A549 treated with ZK216348 at 1 μM for 4 hours (cell line): ENCODE measurements around the gene CFAP410. TPM values are rescaled to one million over a fixed set of nuclear protein-coding genes. Genes with fewer than 3 reads are reported as not detected.

ENCODE experiments used
- total RNA-seq: library from RNA; stranded (reverse); fragments of 200-300 nt; extraction: Qiagen RNA extraction; gene quantifications from 5 replicates; pipeline ENCODE4 v1.2.3, GENCODE V29; 2022; ENCODE audit warnings: low read depth

CFAP410 gene
- 4.2 to 10.9 TPM (median 8.3 TPM) in 5 replicates for total RNA-seq

DNA sequence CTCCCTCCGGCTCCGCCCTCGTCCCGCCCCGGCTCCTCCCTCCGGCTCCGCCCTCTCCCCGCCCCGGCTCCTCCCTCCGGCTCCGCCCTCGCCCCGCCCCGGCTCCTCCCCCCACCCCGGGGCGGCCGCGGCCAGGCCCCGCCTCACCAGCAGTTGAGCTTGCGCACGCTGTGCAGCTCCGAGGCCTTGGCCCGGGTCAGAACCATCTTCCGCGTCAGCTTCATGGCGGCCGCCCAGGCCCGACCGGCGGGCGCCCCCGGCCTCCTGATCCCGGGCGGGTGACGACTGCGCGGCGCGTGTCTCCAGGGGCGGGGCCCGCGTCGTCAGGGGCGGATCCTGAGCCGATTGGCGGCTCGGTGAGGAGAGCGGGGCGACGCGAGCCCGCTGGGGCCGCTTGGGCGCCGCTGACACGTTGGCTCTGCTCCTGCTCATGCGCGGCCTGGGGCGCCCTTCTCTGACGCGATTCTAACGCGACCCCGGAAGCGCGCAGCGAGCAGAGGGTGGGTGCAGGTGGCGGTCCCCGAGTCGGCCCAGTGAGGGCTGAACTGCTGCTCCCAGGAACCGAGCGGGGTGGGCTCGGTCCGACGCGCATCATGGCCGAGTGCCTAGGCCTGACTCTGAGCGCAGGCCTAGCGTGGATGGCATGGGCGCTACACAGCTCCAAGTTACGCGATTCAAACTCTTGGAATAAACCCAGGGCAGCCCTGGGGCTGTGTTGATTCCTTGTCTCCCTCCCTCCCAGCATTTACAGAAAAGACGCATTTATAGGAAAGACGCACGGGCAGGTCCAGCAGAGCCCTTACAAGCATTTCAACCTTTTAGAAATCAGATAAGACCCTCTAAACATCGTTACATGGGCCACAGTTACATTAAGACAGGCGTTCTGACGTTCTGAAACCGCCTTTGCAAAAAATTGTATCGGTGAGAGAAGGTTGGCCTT, at the start of gene CFAP410:
Gene CFAP410, minus strand, starts transcription at position 420 of the 940 bp plus-strand sequence. Its CDS starts 196 bp downstream, at position 224.

DNA sequence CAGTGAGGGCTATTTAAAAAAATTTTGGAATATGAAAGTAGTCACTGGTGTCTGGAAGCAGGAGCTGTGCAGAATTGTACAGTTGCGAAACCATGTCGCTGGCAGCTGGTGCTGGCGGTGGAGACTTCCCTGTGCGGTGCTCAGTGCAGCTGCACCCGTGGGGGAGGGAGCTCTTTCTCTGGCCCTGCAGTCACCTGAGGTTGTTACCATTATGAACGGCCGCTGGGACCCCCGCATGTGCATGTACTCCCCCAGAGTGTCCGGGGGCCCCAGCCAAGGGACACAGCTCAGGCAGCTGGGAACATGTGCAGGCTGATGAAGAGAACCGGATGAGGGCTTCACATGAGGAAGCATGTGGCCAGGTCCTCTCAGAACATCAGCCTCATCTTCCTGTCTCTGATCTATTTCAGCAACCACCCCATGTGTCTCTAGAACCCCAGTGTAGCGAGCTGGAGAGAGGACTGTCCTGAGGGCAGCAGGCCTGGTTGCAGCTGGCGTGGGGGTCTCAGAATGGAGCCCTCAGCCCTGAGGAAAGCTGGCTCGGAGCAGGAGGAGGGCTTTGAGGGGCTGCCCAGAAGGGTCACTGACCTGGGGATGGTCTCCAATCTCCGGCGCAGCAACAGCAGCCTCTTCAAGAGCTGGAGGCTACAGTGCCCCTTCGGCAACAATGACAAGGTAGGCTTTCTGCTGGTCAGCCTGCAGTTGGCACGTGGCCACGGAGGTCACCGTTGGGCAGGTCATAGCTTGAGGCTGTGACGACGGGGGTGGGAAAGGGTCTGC, 14.2 kb upstream of the CFAP410 start, which contains the start of gene TRPM2:
Gene TRPM2, plus strand, starts transcription at position 431 of the 780 bp plus-strand sequence. Its CDS starts 80 bp downstream, at position 511.

DNA sequence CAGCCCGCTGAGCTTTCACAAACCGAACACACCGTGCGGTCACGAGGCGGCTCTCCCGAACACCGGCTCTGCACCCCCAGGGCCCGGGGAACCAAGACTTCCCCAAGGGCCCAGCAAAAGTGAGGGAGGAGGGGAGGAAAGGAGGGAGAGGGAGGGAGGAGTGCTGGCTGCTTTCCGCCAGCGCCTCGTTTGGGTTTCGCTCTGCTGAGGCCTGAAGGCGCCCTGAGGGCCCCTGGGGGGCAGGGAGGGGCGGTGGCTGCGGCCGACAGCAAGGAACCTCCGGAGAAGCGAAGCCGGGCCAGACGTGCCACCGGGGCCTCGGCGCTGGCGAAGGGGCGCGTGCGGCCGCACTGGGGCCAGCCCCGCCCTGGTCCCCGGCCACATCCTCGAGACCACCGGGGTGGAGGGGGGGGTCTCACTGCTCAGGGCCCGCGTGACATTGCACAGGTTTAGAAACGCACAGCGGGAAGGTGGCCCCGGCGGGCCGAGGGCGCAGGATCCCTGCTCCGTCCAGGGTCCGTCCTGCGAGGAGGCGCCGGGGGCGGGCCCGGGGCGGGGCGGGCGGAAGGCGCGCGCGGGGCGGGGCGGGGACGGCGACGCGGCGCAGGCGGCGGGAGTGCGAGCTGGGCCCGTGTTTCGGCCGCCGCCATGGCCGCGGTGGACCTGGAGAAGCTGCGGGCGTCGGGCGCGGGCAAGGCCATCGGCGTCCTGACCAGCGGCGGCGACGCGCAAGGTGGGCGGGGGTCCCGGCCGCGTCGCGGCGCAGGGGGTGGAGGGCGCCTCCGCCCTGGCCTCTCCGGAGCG, 39.5 kb downstream of the CFAP410 start, which contains the start of gene PFKL:
Gene PFKL, plus strand, starts transcription at position 596 of the 804 bp plus-strand sequence. Its CDS starts 53 bp downstream, at position 649.

DNA sequence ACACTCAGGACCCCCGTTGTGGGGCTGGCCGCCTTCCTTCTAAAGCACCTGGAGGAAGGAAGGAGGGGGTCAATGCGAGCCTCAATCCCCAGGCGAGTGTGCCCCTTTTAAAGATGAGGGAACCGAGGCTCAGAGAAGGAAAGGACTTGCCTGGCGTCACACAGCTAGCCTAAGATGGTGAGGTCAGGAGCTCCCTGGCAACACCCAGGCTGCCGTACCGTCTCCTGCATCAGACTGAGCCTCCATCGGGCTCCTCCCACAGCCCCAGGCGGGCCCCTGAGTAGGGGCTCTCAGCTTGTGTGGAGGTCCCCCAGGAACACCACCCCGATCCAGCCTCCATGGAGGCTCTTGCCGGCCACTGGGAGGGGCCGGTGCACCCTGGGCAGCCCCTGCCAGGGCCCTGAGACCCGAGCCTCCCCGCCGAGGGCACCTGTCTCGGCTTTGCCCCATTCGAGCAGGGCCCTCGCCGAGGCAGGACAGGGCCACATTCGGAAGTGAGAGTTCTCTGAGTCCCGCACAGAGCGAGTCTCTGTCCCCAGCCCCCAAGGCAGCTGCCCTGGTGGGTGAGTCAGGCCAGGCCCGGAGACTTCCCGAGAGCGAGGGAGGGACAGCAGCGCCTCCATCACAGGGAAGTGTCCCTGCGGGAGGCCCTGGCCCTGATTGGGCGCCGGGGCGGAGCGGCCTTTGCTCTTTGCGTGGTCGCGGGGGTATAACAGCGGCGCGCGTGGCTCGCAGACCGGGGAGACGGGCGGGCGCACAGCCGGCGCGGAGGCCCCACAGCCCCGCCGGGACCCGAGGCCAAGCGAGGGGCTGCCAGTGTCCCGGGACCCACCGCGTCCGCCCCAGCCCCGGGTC, 53.8 kb downstream of the CFAP410 start, which contains the start of gene AIRE:
Gene AIRE, plus strand, starts transcription at position 739 of the 855 bp plus-strand sequence. CDS start 131 bp downstream, outside the sequence.

Other genes starting within 250 kb of the CFAP410 start
- gene PWP2, start 232.0 kb downstream of the CFAP410 start, total RNA-seq, result 1.2 to 3.7 TPM (median 2.2 TPM) in 5 replicates
- gene GATD3, start 205.7 kb downstream of the CFAP410 start, total RNA-seq, result 1.2 to 5.5 TPM (median 3.3 TPM) in 5 replicates
- gene ICOSLG, start 98.4 kb downstream of the CFAP410 start, total RNA-seq, result 2.0 to 3.6 TPM (median 3.2 TPM) in 5 replicates
- gene DNMT3L, start 77.5 kb downstream of the CFAP410 start, total RNA-seq, result not detected in 5 replicates
- not detected in 5 replicates for gene AIRE, start 53.5 kb downstream of the CFAP410 start, total RNA-seq
- 27.8 to 61.6 TPM (median 51.6 TPM) in 5 replicates for gene PFKL, start 39.3 kb downstream of the CFAP410 start, total RNA-seq
- 4.8 to 9.0 TPM (median 8.0 TPM) in 5 replicates for gene TRPM2, start 14.2 kb upstream of the CFAP410 start, total RNA-seq
- 0.95 to 2.4 TPM (median 1.9 TPM) in 5 replicates for gene LRRC3, start 116.1 kb upstream of the CFAP410 start, total RNA-seq
- gene KRTAP10-1, start 200.8 kb upstream of the CFAP410 start, total RNA-seq, result not detected in 5 replicates
- gene KRTAP10-2, start 212.1 kb upstream of the CFAP410 start, total RNA-seq, result not detected in 5 replicates
- not detected in 5 replicates for gene KRTAP10-3, start 219.4 kb upstream of the CFAP410 start, total RNA-seq
- gene KRTAP10-4, start 234.3 kb upstream of the CFAP410 start, total RNA-seq, result not detected in 5 replicates
- not detected in 5 replicates for gene KRTAP10-5, start 241.2 kb upstream of the CFAP410 start, total RNA-seq